IMR-90 (cell line): ENCODE measurements around the gene PGPEP1.
"Not testable (repeated sequence)": the region's sequence is repeated elsewhere in the genome, so short reads cannot be mapped to it uniquely, and the experiment has no call there.

Source experiments
- CHD1 ChIP-seq: IDR thresholded peaks from 2 replicates; pipeline ENCODE4 v1.6.1; 2012; ENCODE audit warnings: low read depth, low read length, improper control_type of control experiment
- MAFK ChIP-seq: IDR thresholded peaks from 2 replicates; pipeline ENCODE4 v1.6.1; 2012; ENCODE audit warnings: low read depth, low read length, improper control_type of control experiment
- MXI1 ChIP-seq: IDR thresholded peaks from 2 replicates; pipeline ENCODE4 v1.6.1; 2012; ENCODE audit warnings: low read depth, mild to moderate bottlenecking, low read length, moderate library complexity, borderline replicate concordance
- NFE2L2 ChIP-seq: fragments of 150-350 bp; IDR thresholded peaks from 2 replicates; pipeline ENCODE4 v1.6.1; 2016; ENCODE audit warnings: low read depth, mild to moderate bottlenecking, low read length
- POLR2A ChIP-seq: IDR thresholded peaks from 2 replicates; pipeline ENCODE4 v1.6.1; 2012; ENCODE audit warnings: mild to moderate bottlenecking, low read depth, low read length
- RAD21 ChIP-seq: IDR thresholded peaks from 2 replicates; pipeline ENCODE4 v1.6.1; 2012; ENCODE audit warnings: low read length, improper control_type of control experiment
- RCOR1 ChIP-seq: IDR thresholded peaks from 2 replicates; pipeline ENCODE4 v1.6.1; 2012; ENCODE audit warnings: mild to moderate bottlenecking, low read length, improper control_type of control experiment; ENCODE audit not compliant: insufficient replicate concordance
- RFX5 ChIP-seq: IDR thresholded peaks from 2 replicates; pipeline ENCODE4 v1.8.0; 2012; ENCODE audit warnings: low read depth, mild to moderate bottlenecking, low read length, moderate library complexity
- TF ChIP-seq, protein P1 (sequence below): conservative IDR thresholded peaks from 2 replicates; pipeline ENCODE4 v1.5.1; 2012; ENCODE audit warnings: mild to moderate bottlenecking, low read depth, low read length, improper control_type of control experiment

DNA sequence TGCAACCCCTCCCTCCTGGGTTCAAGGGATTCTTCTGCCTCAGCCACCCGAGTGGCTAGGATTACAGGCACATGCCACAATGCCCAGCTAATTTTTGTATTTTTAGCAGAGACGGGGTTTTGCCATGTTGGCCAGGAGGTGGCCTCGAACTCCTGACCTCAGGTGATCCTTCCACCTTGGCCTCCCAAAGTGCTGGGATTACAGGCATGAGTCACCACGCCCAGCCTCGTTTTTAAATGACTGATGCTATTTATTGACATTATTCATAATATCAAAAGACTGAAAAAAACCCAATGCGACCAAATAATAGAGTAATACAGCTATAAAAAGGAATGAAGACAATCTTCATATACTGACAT lies 16.0 kb upstream of the PGPEP1 start:
- TF ChIP-seq, protein P1, sequence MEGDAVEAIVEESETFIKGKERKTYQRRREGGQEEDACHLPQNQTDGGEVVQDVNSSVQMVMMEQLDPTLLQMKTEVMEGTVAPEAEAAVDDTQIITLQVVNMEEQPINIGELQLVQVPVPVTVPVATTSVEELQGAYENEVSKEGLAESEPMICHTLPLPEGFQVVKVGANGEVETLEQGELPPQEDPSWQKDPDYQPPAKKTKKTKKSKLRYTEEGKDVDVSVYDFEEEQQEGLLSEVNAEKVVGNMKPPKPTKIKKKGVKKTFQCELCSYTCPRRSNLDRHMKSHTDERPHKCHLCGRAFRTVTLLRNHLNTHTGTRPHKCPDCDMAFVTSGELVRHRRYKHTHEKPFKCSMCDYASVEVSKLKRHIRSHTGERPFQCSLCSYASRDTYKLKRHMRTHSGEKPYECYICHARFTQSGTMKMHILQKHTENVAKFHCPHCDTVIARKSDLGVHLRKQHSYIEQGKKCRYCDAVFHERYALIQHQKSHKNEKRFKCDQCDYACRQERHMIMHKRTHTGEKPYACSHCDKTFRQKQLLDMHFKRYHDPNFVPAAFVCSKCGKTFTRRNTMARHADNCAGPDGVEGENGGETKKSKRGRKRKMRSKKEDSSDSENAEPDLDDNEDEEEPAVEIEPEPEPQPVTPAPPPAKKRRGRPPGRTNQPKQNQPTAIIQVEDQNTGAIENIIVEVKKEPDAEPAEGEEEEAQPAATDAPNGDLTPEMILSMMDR: not testable (repeated sequence)
- not testable (repeated sequence) for TF ChIP-seq CHD1, POLR2A, NFE2L2, MAFK, RAD21, RFX5, MXI1, RCOR1
